A549 (cell line): ENCODE measurements around the gene GLS.

Experiments
- CTCF ChIP-seq: fragments of >200 bp; sonication (Bioruptor Twin); formaldehyde crosslinking; IDR thresholded peaks from 3 replicates; pipeline ENCODE4 v1.5.1; 2016
- FOSL2 ChIP-seq, 2 experiments: fragments of 450-650 bp in 1 of 2; fragments of >200 bp in 1 of 2; sonication (Bioruptor Twin) in 1 of 2; formaldehyde crosslinking; IDR thresholded peaks; 2 replicates each; pipeline versions ENCODE4 v1.5.0 to v1.6.1; 2016 to 2020; ENCODE audit warnings: mild to moderate bottlenecking in 1 of 2, moderate library complexity in 1 of 2
- MAFK ChIP-seq: fragments of 450-650 bp; IDR thresholded peaks from 2 replicates; pipeline ENCODE4 v1.6.1; 2014; ENCODE audit not compliant: partially characterized antibody
- MYC ChIP-seq: IDR thresholded peaks from 2 replicates; pipeline ENCODE4 v1.6.1; 2012; ENCODE audit warnings: mild to moderate bottlenecking, inconsistent platforms, low read length, improper control_type of control experiment, borderline replicate concordance
- POLR2A ChIP-seq: IDR thresholded peaks from 2 replicates; pipeline ENCODE4 v1.6.1; 2012; ENCODE audit warnings: mild to moderate bottlenecking, low read length
- SREBF2 ChIP-seq: fragments of 450-650 bp; IDR thresholded peaks from 2 replicates; pipeline ENCODE4 v1.6.1; 2014; ENCODE audit warnings: mild to moderate bottlenecking, moderate library complexity

GRCh38 chr2:190837420-190837819, 43.2 kb upstream of the GLS start:
- TF ChIP-seq FOSL2 (IDR thresholded peaks at IDR 0.05) (no peak), FOSL2 (CRISPR knock-in tag; IDR thresholded peaks at IDR 0.05) (no peak), CTCF (no peak), MYC (no peak), POLR2A (no peak), SREBF2 (no peak), MAFK (no peak)
